IMR-90 (cell line): Measurements from ENCODE around the gene PRCP.

Experiments
- BHLHE40 ChIP-seq: fragments of 150-350 bp; IDR thresholded peaks from 2 replicates; pipeline ENCODE4 v1.6.1; 2016; ENCODE audit warnings: mild to moderate bottlenecking, low read depth, low read length
- CEBPB ChIP-seq: IDR thresholded peaks from 2 replicates; pipeline ENCODE4 v1.6.1; 2012; ENCODE audit warnings: low read depth, low read length, improper control_type of control experiment
- CTCF ChIP-seq: conservative IDR thresholded peaks from 2 replicates; pipeline ENCODE4 v1.5.1; 2012; ENCODE audit warnings: mild to moderate bottlenecking, low read depth, low read length, improper control_type of control experiment
- FOS ChIP-seq: fragments of 150-350 bp; IDR thresholded peaks from 2 replicates; pipeline ENCODE4 v1.6.1; 2016; ENCODE audit warnings: low read depth, low read length
- MAFK ChIP-seq: IDR thresholded peaks from 2 replicates; pipeline ENCODE4 v1.6.1; 2012; ENCODE audit warnings: low read depth, low read length, improper control_type of control experiment
- MXI1 ChIP-seq: IDR thresholded peaks from 2 replicates; pipeline ENCODE4 v1.6.1; 2012; ENCODE audit warnings: low read depth, mild to moderate bottlenecking, low read length, moderate library complexity, borderline replicate concordance
- NFE2L2 ChIP-seq: fragments of 150-350 bp; IDR thresholded peaks from 2 replicates; pipeline ENCODE4 v1.6.1; 2016; ENCODE audit warnings: low read depth, mild to moderate bottlenecking, low read length
- POLR2A ChIP-seq: IDR thresholded peaks from 2 replicates; pipeline ENCODE4 v1.6.1; 2012; ENCODE audit warnings: mild to moderate bottlenecking, low read depth, low read length
- RAD21 ChIP-seq: IDR thresholded peaks from 2 replicates; pipeline ENCODE4 v1.6.1; 2012; ENCODE audit warnings: low read length, improper control_type of control experiment
- RFX5 ChIP-seq: IDR thresholded peaks from 2 replicates; pipeline ENCODE4 v1.8.0; 2012; ENCODE audit warnings: low read depth, mild to moderate bottlenecking, low read length, moderate library complexity
- USF2 ChIP-seq: fragments of 150-350 bp; IDR thresholded peaks from 2 replicates; pipeline ENCODE4 v1.6.1; 2017; ENCODE audit warnings: mild to moderate bottlenecking, antibody characterized with exemption, low read length, low read depth

GRCh38 chr11:82871646-82872045 lies 28.6 kb downstream of the PRCP start:
- TF ChIP-seq CTCF (no peak), POLR2A (no peak), MAFK (no peak), USF2 (no peak), CEBPB (no peak), FOS (no peak), BHLHE40 (no peak), RAD21 (no peak), MXI1 (no peak), NFE2L2 (no peak), RFX5 (no peak)
